Tongue (tissue), 2 donors: ENCODE measurements around the gene HP1BP3. TPM values are rescaled to one million over a fixed set of nuclear protein-coding genes. Genes with fewer than 3 reads are reported as not detected.
A peak's percentile ranks its signal among the peaks of the same experiment; 100 is the strongest.

Experiments
- DNase-seq: peaks from one replicate; pipeline ENCODE4 v3.0.0-alpha.2; 2015
- total RNA-seq: library from RNA; depleted of rRNA; stranded (reverse); fragments of >200 nt; gene quantifications from one replicate; pipeline ENCODE4 v1.2.3, GENCODE V29; 2014

HP1BP3 gene
- total RNA-seq, 1 donor from 2014 or later, result 287 TPM

DNA sequence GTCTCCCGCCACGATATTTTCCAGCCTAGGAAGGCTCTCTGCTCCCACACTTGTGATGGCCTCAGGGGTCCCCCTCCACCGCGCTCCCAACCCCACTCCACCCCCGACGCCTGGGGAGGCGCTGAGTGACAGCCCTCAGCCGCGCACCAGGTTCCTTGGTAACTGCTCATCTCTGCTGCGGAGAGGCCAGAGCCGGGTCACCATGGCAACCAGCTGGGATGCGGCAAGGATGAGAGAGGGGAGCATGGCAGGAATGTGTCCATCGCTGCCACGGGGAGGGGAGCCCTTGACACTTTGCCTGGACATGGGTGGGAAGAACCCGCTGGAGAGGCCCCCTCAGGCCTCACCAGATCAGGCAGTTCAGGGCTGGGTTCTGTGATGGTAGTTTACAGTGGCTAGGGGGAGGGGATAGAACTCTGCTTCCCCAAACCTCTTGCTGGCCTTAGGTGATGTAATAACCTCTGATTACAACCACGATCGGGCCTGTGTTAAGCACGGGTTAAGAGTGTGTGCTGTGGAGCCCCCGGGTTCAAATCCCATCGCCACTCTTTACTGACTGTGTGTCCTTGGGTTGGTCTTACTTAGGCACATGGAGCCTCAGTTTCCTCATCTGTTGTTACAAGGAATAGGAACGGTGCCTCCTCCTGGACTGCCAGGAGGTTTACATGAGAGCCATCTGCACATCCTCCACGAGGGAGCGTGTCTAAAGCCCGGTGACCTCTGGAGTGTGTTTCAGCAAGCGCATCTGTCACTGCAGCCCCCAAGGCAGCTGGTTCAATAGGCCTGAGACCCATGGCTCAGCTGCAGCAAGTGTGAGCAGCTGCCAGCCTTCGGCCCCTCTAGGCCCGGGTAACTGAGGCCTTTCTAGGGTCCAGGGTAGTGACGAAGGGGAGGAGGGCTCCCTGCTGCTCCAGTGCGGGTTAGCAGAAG is 75.6 kb downstream of the HP1BP3 start:
- DNase-seq, result peak; percentile 44

DNA sequence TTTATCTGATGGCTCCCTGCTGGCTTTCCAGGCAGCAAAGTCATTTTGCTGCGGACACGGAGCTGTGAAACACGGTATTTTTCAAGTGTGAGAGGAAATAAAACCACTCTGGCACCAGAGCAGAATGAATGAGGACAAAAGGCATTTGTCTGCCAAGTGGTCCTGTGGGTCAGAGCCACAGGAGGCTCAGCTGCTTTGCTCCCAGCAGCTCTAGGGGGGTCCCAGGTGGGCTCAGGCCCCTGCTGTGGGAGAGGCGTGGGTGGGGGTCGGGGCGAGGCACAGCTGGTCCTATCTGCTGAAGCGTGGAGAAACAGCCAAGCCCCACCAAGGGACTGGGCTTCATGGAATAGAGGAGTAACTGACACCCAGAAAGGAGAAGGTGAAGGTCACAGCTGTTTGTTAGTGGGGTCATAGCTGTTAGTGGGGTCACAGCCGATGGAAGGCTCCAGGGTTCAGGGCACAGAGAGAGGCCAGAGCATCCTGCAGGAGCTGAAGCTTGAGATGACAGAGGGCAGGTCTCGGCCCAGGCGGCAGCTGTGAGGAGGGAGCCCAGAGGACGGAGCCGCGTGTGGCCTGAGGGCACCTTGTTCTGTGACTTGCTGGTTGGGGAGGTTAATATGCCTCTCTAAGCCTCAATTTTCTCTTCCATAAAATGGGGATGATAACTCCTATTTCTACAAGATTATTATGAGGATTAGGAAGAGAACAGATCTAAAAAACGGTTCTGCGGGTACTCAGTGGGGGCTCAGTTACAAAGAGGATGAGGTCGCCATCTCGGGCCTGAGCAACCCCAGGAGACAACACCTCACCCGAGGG is 76.4 kb downstream of the HP1BP3 start:
- DNase-seq, result no peak

- DNase-seq, result no peak
Observed at GRCh38 chr1:20709868-20710267, 77.2 kb downstream of the HP1BP3 start.

DNA sequence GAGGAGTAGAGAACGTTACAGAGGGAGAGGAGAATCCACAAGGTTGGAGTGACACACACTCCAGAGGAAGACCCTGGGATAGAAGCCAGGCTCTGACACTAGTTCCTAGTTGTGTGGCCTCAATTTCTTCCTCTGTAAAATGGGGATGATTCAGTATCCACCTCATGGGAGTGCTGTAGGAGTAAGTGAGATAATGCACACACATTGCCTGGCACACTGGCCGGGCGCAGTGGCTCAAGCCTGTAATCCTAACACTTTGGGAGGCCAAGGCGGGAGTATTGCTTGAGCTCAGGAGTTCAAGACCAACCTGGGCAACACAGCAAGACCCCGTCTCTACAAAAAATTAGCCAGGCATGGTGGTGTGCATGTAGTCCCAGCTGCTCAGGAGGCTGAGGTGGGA is 78.2 kb downstream of the HP1BP3 start:
- DNase-seq, result no peak

- DNase-seq, result no peak
Observed at GRCh38 chr1:20708057-20708456, 79.0 kb downstream of the HP1BP3 start.

DNA sequence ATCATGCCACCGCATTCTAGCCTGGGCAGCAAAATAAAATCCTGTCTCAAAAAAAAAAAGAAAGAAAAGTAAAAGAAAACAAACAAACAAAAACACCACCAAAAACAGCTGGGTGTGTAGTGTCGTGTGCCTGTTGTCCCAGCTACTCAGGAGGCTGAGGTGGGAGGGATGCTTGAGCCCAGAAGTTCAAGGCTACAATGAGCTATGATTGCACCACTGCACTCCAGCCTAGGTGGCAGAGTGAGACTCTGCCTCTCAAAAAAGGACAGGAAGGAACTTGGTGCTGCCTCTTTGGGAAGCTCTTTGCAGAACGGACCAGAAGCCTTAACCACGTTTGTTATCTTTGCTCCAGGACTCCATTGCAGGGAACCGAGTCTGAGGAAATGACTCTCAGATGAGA is 80.3 kb downstream of the HP1BP3 start:
- no peak for DNase-seq

- no peak for DNase-seq
Observed at GRCh38 chr1:20705203-20705755, 81.8 kb downstream of the HP1BP3 start.

DNA sequence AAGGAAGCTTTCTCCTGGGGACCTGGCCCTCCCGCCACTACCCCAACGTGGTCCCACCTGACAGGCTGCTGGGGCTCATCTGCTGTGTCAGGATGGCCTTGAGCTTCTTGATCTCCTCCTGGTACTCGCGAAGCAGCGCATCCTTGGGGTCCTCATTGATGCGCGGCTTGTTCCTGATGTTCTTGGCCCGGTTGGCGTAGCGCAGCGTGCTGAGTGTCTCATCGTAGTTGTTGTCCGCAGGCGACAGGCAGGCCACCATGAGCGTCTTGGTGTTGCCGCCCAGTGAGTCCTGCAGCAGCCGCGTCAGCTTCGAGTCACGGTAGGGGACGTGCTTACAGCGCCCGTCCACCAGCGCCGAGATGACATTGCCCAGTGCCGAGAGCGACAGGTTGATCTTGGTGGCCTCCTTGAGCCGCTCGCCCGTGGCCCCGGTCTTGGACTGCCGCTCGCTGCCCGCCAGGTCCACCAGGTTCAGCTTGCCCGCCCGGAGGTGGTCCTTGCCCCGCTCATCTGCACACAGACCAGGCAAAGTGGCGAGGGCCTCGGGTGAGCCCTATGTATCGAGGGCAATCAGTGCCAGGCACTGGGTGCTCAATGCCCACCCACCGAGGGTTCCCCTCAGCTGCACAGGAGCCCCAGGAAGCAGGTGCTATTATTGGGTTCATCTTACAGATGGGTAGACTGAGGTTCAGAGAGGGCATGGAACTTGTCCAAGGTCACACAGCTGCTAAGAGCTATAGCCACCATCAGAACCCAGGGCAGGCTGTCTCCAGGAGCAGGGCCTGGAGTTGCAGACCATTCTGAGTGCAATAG is 82.5 kb downstream of the HP1BP3 start:
- no peak for DNase-seq

- no peak for DNase-seq
Observed at GRCh38 chr1:20703124-20703756, 83.9 kb downstream of the HP1BP3 start.

DNA sequence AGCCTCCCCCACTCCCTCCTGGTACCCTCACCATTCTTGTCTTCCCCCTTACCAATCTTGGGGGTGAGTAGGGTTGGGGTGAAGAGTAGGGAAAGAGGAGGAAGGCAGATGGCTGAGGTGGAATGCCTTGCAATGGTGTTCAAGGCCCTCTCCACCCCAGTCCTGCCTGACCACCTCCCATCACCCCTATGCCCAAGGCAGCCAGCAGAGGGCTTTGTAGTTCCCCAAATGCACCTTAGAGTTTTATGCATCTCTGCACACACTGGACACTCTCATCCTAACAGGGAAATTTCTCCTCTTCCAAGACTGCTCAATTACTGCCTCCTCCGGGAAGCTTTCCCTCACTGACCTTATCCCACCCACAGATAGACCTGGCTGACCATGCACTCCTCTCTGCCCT is 84.7 kb downstream of the HP1BP3 start:
- no peak for DNase-seq

DNA sequence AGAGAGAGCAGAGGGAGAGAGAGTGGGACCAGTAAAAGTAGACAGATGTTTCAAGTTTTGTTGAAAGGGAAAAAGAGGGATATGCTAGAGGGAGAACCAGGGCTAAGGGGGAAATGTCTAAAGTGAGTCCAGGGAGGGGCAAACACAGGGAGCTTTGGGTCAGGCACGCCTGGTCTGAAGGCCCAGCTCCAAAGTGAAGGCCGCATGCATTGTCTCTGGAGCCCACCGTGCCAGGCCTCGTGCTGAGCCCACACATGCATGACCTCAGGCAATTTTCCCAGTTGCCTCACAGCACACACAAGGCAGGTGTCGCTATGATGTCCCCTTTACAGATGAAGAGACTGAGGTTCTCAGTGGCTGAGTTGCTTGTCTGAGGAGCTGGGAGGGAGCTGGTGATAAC is 85.3 kb downstream of the HP1BP3 start:
- DNase-seq, result no peak

GRCh38 chr1:20701446-20701845 is 85.7 kb downstream of the HP1BP3 start:
- no peak for DNase-seq

DNA sequence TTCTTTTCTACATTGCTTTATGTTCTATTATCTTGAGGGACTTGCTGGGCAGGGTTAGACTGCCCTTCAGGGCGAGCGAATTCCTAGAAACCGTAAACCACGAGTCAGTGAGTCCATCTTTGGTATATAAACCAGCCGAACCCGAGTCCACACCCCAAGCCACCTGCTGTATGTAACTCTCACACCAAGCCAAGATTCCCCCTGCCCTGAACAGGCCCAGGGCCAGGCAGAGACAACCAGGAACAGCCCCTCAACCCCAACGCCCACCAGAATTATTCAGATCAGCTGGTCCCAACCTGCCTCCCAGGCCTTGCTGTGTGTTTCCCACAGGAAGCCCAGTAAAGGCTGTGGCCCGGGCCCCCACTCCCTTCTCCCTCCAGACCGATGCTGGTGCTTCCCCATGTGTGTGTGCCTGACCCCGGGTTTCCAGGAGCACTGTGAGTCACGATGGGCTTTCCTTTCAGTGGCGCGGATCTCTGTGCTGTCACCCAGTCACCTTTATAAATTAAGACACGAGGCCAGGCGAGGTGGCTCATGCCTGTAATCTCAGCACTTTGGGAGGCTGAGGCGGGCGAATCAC is 86.4 kb downstream of the HP1BP3 start:
- DNase-seq, result no peak

GRCh38 chr1:20699558-20699957 is 87.5 kb downstream of the HP1BP3 start:
- peak; percentile 84 for DNase-seq

DNA sequence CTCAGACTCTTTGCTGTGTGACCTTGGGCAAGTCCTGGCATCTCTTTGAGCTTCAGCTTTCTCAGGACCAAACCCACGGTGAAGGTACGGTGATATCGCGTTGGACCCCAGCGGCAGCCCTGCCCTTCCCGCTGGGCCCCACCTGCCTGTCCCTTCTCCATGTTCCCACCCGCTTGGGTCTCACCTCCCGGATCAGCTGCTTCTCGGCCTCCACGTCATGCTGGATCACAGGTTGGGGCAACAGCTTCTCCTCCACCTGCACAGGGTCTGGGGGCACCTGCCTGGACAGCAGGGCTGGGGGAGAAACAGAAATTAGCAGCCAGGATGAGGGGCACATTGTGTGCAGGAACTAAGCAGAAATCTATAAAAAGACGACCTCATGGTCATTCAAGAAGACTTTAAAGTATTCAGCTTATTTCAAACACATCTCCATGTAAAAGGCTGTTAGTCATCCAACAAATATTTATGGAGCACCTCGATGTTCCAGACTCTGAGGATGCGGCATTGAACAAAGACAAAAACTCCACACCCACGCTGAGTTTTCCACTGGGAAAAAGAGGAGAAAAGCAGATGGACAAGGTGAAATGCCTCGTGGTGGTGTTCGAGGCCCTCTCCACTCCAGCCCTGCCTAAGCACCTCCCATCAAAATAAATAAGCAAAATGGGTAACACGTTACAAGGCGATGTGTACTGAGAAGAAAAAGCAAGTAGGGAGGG is 88.8 kb downstream of the HP1BP3 start:
- no peak for DNase-seq

DNA sequence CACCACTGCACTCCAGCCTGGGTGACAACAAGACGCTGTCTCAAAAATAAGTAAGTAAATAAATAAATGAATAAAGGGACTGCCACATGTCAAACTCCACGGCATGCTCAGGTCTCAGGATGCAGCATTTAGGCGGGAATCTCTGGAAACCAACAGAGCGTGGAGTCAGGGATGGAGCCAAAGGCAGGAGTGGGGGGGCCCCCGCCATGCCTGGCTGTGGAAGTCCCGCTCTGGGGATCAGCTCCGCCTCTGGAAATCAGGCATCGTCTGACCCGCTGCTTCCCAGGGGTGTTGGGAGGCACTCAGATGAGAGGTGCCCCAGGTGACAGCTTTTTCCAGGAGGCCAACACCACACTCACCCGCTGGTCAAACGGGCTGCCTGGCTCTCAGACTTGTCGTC is 89.5 kb downstream of the HP1BP3 start:
- DNase-seq, result no peak

DNA sequence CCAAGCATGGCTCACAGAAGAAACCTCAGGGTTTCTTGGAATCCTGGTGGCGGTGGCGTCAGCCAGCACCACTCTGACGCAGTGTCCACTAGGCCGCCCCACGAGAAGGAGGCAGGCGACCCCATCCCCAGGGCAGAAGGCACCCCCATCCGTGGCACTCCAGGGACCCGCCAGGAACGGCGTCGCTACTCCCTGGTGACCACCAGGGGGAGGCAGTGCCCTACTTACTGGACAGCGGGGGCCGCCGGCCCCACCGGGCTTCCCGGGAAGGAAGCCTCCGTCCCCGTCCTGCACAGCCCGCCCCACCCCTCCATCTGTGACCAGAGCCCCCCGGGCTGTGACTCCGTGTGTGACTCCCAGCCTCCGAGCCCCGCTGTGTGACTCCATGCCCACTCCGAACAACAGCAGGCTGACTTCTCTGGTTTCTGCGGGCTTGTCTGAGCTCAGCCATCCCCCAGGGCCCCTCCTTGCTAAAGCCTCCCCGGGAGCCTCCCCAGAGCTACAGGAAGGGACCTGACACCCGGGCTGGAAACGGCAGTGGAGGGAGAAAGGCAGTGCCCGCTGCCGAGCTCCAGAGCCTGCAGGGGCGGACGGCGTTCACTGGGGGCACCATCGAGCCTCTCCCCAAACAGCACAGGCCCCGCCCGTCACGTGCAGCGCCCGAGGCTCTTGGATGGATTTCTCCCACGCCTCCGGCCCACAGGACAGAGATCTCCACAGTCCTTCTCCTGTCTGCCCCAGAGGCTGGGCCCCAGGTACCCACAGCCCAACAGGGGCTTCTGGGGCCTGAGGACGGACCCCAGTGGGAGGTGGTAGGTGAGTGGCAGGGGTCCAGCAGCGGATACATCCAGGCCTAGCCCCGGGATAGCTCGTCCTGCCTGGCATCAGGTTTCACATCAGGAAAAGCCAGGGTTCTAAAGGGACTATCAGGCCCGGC is 90.4 kb downstream of the HP1BP3 start:
- peak; percentile 93 for DNase-seq

GRCh38 chr1:20695515-20695914 is 91.6 kb downstream of the HP1BP3 start:
- DNase-seq, result no peak

GRCh38 chr1:20693623-20694022 is 93.5 kb downstream of the HP1BP3 start:
- no peak for DNase-seq
